T-helper 1 cell treated with Interleukin-12 subunit alpha and Interleukin-12 subunit beta and Interleukin-4 antibody, amounts not matched to agents 30 ng/mL and 1 ng/mL, for 36 hours (primary cell): ENCODE measurements around the gene HERC4. TPM values are rescaled to one million over a fixed set of nuclear protein-coding genes. Genes with fewer than 3 reads are reported as not detected.

Experiments
- intact Hi-C: fragments of 100-400 bp; cut with micrococcal nuclease; formaldehyde crosslinking; loops from one replicate; pipeline ENCODE4 v1.15.1; 2024
- total RNA-seq: library from RNA; stranded (reverse); gene quantifications from 2 replicates; pipeline ENCODE4 v1.2.3, GENCODE V29; 2022

Gene HERC4
- total RNA-seq, 1 donor from 2014 or later, result 68.0 TPM

DNA sequence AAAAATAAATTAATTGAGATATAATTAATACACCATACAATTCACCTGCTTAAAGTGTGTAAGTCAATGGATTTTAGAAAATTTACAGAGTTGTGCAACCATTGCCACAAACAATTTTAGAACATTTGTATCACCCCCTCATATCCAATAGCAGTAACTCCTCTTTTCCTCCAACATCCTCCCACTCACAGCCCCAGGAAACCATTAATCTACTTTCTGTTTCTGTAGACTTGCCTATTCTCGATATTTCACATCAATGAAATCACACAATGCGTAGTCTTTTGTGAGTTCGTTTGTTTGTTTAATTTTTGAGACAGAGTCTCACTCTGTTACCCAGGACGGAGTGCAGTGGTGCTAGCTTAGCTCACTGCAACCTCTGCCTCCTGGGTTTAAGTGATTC lies 13.7 kb upstream of the HERC4 start:
- intact Hi-C loops, result no loop called here

DNA sequence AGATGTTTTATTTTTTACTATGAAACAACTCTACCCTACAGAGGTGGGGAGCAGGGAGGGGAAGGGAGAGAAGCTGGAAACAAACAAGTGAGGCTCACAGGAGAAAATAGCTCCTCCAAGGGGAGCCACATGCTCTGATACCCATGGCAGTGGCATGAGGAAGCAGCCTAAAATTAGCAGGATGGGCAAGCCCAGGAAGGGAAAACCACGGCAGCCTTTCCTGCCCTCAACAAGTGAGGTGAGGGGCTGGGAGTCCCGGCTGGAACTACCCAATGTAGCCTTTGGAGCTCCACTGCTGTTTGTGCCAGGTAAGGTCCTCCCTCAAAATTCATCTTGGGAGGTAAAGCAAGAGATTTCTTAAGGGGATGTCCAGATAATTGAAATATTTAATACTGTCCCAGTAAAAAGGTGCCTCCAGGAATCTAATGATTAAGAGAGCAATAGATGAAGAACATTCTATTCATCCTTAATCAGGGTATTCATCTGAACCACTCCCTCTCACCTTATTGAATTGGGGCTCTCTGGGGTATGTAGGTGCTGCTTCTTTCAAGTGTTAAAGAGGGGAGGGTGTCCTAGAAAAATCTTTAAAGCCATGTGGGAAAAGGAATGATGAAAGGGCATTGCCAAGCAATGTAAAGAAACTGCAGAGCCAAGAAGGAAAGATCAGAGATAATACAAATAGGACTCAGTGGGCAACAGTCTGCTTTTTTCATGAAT lies 12.8 kb upstream of the HERC4 start:
- intact Hi-C loops, result no loop called here

DNA sequence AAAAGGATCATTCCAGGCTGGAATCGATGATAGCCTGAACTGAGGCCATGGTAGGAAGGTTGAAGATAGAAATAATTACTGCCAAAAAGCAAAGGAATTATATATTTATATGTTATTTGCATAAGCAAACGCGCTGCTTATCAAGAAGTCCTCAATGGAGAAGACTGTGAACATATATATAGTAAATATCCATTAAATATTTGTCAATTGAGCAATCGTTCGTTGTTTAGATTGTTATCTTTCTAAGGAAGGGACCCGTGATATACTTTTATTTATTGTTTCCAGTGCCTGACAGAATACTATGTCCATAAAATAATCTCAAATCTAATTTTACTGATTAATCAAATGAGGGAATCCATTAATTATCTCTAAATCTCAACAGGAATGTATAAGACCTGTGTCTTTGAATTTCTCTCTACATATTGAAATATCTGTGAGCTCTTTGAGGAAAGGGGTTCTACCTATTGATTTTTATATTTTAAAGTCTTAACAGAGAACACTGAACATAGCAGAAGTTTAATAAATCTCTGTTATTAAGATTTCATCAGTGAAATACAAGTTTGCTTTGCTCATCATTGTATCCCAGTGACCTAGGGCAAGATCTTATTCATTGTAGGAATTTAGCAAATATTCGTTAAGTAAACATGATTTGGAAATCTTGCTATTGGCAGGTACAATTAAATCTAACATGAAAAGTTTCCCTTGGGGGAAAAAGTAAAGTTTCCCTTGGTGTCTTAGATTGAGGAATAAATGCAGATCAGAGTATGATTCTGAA lies 12.0 kb upstream of the HERC4 start:
- intact Hi-C loops, result no loop called here

DNA sequence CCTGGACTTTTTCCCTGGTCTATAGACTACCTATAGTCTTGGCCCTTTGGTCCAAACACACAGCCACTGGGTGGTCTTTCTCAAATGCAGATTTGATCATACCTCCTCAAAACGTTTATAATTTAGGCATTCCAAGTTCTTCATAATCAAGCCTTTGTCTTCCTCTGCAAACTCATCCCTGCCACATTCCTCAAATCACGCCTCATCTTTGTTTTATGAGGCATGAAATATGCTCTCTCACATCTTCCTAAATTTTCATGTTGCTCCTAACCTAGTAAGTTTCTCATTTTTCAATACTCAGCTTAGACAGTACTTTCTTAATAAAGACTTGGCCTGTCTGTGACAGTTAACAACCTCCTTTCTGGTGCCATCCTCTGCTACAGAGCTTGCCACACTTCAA lies 10.9 kb upstream of the HERC4 start:
- intact Hi-C loops, result no loop called here

DNA sequence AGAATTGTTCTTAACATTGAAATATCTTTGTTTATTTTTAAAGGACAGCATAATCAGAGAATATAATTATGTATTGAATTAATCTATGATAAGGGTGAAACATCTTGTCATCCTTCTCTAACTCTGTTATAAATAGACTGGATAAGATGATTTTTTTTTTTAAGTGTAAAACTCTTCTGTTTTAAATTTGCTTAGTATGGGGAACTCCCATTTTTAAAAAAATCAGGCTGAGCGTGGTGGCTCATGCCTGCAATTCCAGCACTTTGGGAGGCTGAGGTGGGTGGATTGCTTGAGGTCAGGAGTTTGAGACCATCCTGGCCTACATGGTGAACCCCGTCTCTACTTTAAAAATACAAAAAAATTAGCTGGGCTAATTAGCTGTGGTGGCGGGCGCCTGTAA lies 9.4 kb upstream of the HERC4 start:
- intact Hi-C loops, result no loop called here

DNA sequence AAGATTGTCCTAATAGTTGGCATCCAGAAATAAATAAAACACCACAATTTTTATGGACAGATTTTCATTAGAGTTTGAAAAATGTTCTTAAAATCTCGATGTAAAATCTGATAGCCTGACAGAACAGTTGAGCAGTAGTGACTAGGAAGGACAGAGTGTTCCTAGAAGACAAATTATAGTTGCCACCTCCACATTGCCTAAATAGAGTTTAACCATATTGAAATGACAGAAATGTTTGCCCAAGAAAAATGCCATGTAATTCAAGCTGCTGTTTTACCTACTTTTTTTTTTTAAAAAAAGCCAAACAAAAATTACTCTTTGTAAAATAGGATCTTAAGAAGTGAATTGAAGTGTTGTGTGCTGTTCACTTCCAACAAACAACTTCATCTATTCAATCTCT lies 8.9 kb upstream of the HERC4 start:
- intact Hi-C loops, result loop anchor here (1.0 kb wide), 1 partner anchor 72 kb away; no protein-coding TSS in a partner anchor

DNA sequence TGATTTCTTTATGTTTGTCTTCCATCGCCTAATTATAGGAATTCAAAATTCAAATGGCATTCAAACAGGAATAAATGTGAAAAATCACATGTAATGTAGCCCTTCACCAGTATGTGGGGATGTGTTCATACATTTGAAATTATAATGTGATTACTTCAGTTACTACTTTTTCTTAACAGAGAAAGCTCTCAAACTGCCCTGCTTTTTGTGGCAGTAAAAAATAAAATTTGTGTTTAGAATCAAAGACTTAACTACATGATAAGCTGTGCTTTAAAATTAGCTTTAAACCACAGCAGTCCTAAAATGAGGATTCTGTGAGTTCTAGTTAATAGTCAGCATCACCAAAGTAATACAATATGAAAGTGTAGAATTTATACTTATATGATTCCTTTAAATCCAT lies 7.8 kb upstream of the HERC4 start:
- intact Hi-C loops, result loop anchor here (1.0 kb wide), 1 partner anchor 73 kb away; no protein-coding TSS in a partner anchor

DNA sequence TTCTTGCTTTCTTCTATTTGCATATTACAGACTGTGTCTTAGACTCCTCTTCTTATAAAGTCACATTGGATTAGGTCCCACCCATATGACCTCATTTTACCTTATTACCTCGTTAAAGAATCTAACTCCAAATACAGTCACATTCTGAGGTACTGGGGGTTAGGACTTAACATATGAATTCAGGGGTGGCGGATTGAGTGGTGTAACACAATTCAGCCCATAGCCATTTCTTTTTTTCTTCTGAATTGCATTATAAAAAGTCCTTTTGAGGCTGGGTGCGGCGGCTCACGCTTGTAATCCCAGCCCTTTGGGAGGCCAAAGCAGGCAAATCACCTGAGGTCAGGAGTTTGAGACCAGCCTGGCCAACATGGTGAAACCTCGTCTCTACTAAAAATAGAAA lies 6.8 kb upstream of the HERC4 start:
- intact Hi-C loops, result no loop called here

DNA sequence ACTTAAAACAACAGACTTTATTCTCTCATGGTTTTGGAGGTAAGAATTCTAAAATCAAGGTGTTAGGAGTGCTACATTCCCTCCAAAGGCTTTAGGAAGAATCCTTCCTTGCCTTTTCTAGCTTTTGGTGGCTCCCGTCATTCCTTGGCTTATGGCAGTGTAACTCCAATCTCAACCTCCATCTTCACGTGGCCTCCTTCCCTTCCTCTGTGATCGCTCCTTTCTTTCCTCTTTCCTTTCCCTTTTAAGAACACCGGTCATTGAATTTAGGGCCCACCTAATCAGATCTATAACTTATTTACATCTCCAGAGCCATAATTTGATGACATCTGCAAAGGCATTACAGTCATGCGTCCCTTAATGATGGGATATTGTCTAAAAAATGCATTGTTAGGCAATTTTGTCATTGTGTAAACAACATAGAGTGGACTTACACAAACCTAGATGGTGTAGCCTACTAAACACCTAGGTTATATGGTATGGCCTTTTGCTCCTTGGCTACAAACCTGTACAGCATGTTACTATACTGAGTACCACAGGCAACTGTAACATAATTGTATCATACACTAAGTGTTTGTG lies 5.9 kb upstream of the HERC4 start:
- intact Hi-C loops, result no loop called here

DNA sequence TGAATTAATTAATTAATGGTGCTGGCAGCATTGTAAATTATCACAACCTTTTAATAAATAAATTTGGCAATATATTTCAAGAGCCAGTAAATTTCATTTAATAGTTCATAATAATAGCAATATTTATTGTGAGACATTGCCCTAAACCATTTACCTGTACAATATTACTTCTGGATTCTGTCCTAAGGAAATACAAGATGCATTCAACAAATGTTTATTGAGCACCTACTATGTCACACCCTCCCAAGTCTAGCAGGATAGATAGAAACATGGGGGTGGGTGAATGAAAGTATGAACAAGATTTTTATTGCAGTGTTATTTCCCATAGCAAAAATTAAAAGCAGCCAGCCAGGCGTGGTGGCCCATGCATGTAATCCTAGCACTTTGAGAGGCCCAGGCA lies 4.4 kb upstream of the HERC4 start:
- intact Hi-C loops, result loop anchor here (5.0 to 10.0 kb wide), 3 partner anchors 325 to 1045 kb away; partner anchors contain the start of genes DNA2, RUFY2 and VPS26A

DNA sequence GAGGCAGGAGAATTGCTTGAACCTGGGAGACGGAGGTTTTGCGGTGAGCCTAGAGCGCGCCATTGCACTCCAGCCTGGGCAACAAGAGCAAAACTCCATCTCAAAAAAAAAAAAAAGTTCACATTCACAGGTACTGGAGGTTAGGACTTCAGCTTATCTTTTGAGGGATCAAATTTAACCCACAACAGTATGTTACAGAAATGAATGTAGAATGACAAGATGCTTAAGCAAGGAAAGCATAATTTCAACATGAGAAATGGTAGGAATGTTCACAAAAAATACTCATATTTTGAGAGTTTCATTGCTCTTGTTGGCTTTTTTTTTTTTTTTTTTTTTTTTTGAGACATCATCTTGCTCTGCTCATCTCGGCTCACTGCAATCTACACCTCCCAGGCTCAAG lies 1.9 kb upstream of the HERC4 start:
- intact Hi-C loops, result loop anchor here (5.0 to 10.0 kb wide), 3 partner anchors 328 to 1048 kb away; partner anchors contain the start of genes DNA2, RUFY2 and VPS26A

DNA sequence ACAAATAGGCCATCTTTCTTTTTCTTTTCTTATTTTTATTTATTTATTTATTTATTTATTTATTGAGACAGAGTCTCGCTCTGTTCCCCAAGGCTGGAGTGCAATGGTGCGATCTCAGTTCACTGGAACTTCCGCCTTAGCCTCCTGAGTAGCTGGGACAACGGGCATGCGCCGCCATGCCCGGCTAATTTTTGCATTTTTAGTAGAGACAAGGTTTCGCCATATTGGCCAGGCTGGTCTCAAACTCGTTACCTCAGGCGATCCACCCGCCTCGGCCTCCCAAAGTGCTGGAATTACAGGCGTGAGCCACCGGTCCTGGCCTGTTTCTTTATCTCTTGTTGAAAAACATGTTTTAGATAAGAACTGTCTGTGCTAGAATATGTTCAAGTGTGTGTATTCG lies 998 bp upstream of the HERC4 start:
- intact Hi-C loops, result loop anchor here (5.0 to 10.0 kb wide), 3 partner anchors 329 to 1049 kb away; partner anchors contain the start of genes DNA2, RUFY2 and VPS26A

DNA sequence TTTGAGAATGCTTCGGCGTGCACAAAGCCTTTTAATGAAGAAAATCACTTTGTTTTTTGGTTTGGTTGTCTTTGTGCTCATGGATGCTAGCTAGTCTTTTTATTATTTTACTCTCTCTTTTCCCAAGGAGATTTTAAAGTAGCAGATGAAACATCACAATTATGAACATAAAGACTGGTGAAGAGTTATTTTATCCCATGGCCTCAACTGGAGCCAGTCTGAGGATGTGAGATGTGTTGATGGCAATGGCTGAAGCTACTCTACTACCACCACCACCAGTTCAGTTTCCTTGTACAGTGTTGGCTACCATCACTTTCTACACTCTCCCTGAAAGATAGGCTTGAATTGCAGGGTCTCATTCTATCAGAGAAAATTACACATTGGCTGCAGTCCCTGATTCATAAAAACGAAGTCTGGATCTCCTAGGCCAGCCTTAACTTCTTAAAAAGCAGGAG lies 494 bp upstream of the HERC4 start:
- intact Hi-C loops, result loop anchor here (1.0 to 10.0 kb wide), 12 partner anchors 81 to 1049 kb away; partner anchors contain the start of genes CCAR1, DDX50, DNA2 and RUFY2

DNA sequence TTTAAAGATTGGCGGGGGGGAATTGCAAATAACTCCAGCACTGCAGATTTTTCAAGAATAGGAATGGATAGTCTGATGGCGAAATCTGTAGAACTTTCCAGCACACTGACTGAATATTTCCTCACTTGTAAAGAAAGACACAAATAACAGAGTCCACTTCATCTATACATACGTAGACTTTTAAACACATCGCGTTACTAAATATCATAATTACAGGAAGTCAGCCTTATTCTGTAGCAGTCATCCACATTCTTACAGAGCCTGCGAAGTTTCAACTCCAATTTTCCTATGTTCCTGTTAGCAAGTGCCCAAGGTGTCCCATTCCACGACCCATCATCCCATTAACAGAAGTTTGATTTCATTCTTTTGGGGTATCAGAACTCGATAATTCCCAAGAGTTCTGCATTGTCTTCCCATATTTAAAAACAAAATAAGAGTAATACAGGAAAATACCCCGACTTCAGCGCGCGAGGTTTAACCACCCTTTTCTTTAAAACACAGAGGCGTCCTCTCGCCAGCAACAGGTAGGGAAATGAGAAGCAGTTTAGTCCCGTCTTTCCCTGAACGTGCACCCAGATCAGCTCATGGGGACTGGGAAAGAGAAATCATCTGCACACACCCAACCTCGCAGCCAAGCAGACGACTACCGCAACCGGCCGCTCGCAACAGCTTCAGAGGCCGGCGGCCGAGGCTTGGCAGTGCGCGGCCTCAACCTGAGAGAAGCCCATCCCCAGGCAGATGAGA lies 880 bp downstream of the HERC4 start:
- intact Hi-C loops, result loop anchor here (1.0 to 10.0 kb wide), 6 partner anchors 8 to 1051 kb away; partner anchors contain the start of genes RUFY2 and VPS26A

DNA sequence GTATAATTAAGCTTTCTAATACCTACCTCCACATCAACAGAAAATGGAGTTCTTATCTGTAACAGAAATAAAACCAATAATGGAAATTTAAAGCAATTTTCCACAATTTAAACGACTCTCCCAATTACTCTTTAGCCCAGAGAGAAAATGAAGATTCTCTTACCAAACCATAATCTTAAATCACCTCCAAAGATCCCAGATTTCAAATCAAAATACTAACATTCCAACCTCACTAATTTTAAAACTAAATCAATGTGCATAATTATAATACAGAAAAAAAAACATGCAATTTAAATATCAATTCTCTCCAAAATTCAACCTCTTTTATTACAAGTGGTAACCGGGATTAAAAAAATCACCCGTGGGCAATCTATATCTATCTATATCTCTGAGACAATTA lies 1.5 kb downstream of the HERC4 start:
- intact Hi-C loops, result loop anchor here (1.0 to 10.0 kb wide), 6 partner anchors 7 to 1051 kb away; partner anchors contain the start of genes RUFY2 and VPS26A

DNA sequence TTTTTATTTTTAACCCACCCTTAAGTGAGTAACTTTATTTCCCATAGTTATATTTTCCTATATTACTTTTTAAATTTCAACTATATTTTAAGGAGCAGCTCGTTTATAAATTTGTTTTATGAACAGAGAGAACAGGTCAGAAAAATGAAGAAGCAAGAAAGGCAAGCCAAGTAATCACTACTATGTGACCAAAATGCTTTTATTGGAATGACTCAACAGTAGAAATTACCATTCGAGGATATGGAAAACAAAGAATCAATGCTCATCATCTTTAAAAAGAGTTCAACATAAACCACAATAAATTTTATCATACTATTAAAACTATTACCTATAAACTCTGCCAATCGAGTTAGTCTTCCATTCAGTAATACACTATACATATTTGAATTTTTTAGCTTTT lies 7.6 kb downstream of the HERC4 start:
- intact Hi-C loops, result no loop called here

DNA sequence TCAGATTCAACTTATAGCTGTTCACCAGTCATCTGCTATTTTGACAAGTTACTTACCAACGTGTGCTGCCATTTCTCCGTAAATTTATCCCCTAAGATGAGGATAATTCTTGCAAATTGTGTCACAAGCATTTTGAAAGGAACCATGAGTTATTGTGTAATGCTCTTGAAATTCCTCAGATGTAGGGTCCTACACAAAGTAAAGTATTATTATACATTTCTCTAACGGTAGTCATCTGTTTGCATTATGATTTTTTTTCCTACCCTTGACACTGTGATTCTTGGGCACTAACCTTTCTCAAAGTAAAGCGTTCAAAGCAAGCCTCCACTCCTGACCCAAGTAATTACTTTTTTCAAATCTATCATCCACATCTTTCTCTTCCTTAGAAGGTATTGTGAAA lies 8.1 kb downstream of the HERC4 start:
- intact Hi-C loops, result no loop called here

DNA sequence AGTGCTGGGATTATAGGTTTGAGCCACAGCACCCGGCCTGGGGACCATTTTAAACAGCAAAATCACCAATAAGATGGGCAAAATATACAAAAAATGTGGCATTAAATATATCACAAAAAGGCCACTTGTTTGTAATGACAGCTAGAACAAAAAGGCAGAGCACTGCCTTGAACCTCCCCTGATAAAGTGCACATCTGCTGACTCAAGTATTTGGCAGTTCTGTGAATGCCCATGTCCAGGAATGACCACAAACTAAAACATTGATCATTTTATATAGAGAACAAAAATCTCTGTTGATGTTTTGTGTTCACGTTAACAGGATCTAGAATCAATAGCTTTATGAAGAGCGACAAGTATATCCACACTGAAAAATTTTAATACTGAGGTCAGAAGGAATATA lies 21.5 kb downstream of the HERC4 start:
- intact Hi-C loops, result no loop called here

DNA sequence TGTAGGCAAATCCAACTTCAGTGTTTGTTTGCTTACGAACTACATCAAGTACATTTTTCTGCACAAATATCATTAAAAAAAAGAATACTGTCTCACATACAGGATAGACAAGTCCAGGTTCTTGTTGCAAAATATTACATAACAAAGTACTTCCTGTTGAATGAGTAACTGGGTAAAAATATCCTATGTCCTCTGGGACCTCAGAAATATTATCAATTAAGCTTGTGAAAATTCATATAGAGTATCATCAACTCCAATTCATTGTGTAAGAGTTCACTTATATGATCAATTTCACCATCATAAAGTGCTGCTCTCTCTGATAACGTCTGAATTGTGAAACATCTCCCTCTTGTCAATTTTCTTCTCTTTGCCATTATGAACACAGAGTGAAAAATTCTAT lies 22.6 kb downstream of the HERC4 start:
- intact Hi-C loops, result no loop called here

DNA sequence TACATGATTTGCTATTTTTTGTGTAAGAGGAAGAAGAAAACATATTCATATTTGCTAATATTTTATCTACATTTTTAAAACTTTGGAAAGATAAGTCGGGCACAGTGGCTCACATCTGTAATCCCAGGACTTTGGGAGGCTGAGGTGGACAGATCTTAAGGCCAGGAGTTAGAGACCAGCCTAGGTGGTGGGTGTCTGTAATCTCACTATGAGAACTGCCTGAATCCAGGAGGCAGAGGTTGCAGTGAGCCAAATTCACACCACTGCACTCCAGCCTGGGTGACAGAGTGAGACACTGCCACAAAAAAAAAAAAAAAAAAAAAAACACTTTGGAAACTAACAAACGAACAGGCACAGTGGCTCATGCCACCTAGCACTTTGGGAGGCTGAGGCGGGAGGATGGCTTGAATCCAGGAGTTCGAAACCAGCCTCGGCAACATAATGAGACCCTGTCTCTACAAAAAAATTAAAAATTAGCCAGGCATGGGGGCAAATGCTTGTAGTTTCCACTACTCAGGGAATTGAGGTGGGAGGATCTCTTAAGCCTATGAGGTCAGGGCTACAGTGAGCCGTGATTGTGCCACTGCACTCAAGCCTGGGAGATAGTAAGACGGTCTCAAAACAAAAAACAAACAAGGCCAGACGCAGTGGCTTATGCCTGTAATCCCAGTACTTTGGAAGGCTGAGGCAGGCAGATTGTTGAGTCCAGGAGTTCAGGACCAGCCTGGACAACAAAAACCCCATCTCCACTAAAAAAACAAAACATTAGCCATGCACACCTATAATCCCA lies 25.6 kb downstream of the HERC4 start:
- intact Hi-C loops, result no loop called here
